Stimulated activated CD8-positive, alpha-beta memory T cell treated with anti-CD3 and anti-CD28 coated beads, Interleukin-4, amount 100 ng/mL, for 4 hours (primary cell): ENCODE measurements around the gene FYB2.

Source experiments
- DNase-seq, 2 donors: peaks; one replicate each; pipeline ENCODE4 v3.0.0-alpha.2; 2020; ENCODE audit warnings: low read depth in 2 of 2, low spot score in 1 of 2

The FYB2 gene, protein sequence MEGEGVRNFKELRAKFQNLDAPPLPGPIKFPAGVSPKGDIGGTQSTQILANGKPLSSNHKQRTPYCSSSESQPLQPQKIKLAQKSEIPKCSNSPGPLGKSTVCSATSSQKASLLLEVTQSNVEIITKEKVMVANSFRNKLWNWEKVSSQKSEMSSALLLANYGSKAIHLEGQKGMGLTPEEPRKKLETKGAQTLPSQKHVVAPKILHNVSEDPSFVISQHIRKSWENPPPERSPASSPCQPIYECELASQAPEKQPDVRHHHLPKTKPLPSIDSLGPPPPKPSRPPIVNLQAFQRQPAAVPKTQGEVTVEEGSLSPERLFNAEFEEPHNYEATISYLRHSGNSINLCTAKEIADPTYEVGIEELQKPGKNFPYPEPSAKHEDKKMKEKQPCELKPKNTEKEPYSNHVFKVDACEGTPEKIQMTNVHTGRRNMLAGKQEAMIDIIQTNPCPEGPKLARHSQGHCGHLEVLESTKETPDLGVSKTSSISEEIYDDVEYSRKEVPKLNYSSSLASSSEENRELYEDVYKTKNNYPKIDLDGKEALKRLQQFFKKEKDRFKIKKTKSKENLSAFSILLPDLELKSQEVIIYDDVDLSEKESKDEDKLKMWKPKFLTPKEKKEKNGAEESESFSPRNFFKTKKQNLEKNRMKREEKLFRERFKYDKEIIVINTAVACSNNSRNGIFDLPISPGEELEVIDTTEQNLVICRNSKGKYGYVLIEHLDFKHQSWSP

DNA sequence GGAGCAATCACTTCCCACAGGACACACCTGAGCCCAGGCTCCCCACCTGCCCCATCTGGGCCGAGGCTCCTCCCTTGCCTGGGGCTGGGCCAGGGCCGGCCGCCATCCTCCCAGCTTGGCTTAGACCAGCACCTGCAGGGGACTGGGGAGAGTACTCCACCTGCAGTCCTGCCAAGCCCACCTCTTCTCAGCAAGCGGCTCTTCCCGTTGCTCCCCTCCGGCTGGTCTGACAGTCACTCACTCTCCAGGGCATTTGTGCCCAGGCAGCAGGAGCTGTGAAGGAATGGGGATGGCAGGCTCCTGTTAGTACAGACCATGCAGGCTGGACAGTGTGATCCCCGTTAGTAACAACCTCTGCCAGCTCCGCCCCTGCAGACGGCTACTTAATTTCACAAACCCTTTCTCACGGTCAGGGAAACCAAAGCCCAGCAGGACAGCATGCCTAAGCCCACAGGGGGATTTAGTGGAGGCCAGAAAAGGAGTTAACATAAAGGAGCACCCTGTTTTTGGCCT lies at the start of gene FYB2:
Gene FYB2 (minus strand): TSS at position 18 of the 513 bp plus-strand sequence. CDS start 114 bp downstream, outside the sequence.
- DNase-seq = no peak

DNA sequence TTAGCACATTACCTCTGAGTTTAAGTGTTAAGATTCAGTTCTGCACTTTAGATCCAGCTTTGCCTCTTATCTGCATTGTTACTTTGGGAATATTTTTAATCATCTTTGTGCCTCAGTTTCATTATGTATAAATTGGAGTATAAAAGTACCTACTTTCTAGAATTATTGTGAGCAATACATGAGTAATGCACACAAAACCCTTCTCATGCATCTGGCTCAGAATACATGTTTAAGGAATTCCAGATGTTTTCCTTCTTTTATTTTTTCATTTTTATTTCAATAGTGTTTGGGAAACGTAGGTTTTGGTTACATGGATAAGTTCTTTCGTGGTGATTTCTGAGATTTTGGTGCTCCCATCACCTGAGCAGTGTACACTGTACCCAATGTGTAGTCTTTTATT lies 49.6 kb upstream of the FYB2 start:
- no peak for DNase-seq

DNA sequence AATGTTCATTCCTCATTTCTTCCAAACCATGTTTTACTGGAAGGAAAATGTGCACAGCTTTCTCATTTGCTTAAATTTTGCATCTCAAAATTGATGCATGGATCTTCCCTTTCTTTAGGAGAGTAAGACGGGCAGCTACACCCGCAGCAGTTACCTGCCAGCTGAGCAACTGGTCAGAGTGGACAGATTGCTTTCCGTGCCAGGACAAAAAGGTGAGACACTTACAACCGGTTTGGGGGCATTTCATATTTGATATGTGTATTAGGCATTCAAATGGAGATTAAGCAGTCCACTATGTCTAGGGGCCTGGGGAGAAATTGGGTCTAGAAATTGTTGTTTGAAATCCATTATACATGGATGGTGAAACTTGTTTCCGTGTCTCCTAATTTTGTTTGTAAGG lies 48.3 kb upstream of the FYB2 start:
- DNase-seq = no peak

DNA sequence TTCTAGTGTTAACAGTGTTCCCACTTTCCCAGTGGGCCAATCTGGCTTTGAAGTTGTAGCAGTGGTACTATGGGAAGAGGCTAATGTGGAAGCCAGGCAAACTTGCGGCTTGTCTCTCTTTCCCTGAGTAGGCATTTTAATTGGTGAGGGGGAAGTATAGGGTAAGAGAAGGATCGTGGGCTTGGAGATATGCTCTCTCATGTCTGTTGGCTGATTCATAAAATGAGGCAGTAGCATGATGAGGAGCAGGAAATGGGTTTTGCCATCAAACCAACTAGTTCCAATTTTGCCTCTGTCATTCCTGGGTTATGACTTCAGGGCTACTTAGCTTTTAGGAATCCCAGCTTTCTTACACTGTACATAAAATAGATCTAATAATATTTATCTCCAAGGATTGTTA lies 47.5 kb upstream of the FYB2 start:
- no peak for DNase-seq

DNA sequence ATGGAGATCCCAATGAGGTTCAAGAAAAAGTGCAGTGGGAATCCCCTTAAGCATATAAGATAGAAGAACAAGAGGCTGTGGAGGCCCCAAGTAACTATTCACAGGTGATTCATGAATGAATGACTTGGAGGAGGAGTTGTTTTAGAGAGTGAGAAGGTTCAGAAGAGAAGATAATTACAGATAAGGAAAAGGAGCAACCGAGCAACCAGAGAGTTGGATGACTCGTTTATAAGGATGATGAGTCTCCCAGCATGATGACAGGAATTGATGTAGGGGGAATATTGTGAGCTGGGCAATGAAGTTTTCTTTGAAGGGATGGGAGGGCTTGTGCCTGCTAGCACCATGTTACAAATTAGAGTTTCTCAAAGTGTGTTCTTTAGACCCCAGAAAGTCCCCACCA lies 45.2 kb upstream of the FYB2 start:
- DNase-seq = no peak

DNA sequence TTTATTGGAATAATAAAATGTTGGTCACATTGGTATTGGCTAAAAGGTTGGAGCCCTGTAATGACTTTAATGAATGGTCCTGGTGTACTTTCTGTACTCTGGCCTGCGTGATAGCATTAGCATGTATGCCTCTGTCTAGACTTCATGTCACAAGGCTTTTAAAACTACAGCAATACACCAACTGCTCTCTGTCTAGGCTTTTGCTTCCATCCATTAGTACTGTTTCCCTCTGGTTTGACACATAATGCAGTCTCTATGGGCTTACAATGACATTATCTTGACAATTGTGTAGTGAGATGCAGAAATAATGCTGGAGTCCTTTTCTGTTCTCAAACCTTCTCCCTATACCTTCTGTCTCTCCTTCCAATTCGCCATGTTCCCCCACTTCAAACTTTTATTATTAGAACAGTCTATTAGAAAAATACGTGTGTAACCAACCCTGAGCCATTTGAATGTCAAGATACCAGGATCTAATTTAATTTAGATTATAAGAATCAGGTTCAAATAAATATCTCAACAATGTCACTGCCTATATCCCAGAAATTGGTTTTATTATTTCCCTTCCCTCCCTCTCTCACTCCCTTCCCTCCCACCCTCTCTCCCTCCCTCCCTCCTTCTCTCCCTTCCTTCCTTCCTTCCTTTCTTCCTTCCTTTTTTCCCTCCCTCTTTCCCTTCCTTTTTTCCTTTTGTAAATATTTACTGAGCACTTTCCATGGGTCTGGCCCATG lies 44.2 kb upstream of the FYB2 start:
- DNase-seq = no peak

DNA sequence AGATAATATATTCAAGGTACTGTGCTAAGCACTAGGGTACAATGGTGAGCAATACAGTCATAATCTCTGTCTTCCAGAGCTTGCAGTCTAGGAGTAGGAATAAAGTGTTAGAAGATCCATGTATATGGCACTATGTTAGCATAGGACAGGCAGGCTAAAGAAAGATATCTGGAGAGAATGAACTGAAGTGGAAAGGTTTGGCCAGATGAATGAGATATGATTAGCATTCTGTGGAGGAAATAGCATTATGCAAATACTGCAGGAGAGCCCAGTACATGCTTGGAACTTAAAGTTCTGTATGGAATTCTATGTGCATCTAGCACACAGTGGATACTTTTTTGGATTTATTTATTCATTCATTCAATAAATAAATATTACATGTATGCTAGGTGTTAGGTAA lies 40.1 kb upstream of the FYB2 start:
- DNase-seq = no peak

DNA sequence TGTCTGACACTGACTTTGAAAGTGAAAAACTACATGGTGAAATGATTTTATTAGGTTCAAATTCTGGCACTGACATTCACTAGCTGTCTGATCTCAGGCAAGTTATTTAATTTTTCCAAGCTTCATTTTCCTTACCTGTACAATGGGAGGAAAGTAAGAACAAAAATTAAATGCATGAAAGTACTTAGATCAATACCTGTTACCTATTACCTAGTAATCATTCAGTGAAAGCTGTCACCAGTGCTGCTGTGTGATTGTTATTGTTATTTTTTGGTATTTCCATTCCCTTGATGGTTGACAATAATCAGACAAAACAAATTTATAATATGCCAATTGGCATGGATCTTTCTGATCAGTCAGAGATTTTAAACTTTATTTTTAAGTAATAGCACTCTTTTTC lies 37.0 kb upstream of the FYB2 start:
- DNase-seq = no peak

DNA sequence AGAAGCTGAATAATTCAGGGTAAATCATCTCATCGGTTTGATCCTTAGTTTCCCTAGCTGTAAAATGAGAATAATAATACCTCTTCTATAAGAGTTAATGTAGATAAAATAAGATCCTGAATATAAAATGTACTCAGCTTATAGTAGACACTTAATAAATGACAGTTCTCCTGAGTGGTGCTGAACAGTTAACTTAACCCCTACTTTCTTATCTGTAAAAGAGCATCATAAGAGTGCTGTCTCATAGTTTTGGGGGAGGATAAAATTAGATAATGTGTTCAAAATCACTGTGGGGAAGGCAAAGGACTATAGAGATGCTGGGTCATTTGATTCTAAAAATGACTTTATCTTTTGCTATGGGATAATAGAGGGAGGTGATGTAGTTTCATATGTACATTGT lies 36.0 kb upstream of the FYB2 start:
- no peak for DNase-seq

DNA sequence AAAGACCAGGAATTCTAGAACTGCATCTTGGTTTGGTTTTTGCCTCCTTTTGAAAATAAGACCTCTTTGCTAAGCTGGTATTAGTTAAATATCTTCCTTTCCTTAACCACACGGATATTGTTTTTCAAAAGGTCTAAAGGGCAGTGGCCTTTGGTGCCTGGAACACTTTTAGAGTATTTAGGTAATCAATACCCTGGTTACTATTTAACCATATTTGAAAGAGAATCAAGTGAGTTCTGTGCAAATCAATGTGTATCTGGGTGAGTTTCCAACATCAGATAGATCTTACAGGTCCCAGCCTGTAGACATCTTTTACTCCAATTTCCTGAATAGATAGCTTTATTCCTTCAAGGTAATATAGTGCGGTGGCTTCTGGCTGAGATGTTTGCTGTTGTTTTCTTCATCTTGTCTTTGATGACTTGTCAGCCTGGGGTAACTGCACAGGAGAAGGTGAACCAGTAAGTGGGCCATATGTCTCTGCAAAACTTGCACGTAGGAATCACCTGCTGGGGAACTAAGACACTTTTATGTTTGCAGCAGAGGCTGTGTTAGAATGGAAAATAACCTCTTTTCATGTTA lies 35.4 kb upstream of the FYB2 start, which contains the start of gene C8A:
Gene C8A (plus strand): TSS at position 277 of the 579 bp plus-strand sequence. CDS start 105 bp downstream, at position 382.
- no peak for DNase-seq

DNA sequence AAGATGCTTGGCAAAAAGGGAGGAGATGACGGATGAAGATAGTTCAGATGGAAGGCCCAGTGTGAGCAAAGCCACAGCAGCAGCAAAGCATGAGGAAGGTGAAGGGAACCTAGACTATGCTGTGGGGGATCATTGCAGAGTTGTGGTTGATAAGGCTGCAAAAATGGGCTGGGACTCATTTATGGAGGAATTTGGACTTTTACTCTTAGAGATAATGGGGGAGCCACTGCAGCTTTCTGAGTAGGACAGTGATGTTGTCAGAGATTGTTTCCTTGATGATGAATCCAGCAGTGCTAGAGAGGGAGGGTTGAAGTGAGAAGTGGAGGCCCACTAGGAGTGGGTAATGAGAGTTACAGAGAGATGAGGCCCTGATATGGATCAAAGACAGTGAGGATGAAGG lies 33.3 kb upstream of the FYB2 start:
- DNase-seq = no peak

DNA sequence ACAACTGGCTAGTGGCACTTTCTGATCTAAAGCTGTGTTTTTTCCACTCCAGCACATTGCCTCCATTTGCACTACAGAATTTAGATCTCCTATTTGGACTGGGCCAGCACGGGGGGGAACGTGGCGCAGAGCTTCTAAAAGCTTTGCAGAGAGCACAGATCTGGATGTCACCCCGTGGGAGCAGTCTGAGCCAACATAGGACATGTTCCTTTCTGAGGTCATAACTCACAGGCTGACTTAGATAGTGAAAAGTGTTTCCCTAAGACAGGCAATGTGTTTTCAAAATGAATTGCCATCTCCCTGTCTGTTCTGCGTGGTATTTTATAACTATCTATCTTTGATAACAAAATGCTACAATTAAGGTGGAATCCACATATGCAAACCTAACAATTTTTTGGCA lies 31.7 kb upstream of the FYB2 start:
- no peak for DNase-seq

DNA sequence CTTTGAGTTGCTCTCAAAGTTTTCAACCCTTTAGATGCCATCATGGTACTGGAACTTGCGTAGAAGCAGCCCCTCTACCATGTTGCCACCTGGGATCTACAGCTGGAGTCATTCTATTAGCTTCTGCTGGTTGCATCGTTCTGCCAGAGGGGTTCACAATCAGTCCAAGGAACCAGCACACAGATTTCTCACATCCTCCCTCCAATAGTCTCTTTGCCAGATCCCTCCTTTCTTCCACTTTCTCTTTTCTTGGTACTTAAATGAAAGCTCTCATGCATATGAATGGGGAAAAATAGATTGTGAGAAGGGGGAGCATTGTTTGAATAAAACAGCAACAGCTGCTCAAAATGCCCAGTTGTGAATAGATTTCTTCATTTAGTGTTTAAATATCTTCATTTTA lies 31.2 kb upstream of the FYB2 start:
- DNase-seq = no peak

DNA sequence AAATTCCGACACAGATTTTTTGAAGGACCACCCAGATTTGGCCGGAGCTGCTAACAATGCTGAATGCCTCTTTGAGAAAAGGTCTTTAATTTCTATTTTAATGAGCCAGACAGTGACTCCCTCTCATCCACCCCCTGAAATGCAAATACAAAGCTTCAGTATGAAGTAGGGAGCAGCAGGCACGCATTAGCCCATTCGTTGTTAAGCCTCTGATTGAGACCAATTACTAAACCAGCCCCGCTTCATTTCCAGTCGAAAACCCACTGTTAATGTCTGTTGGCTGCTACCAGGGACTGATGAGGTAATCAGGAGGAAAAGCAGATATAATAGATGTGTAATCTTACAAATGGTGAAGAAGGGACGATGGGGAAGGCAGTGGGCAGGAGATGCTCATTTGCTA lies 30.5 kb upstream of the FYB2 start:
- DNase-seq = no peak

DNA sequence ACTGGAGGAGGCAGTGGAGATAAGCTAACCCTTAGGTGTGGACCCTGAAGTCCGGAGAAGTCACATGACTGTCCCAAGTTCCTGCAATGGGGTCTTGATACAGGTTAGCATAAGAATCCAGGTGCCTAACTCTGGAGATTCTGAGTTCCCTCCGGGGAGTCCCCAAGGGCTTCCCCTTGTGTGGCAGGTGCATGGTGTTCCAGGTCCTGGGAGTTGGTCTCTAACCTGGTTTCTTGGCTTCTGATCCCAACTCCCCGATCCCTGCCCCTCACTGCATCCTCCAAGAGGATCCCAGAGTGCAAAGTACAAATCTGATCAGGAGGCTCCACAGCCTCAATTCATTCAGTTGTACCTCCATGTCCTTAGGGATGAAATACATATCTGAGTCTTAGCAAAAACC lies 26.1 kb upstream of the FYB2 start:
- no peak for DNase-seq

DNA sequence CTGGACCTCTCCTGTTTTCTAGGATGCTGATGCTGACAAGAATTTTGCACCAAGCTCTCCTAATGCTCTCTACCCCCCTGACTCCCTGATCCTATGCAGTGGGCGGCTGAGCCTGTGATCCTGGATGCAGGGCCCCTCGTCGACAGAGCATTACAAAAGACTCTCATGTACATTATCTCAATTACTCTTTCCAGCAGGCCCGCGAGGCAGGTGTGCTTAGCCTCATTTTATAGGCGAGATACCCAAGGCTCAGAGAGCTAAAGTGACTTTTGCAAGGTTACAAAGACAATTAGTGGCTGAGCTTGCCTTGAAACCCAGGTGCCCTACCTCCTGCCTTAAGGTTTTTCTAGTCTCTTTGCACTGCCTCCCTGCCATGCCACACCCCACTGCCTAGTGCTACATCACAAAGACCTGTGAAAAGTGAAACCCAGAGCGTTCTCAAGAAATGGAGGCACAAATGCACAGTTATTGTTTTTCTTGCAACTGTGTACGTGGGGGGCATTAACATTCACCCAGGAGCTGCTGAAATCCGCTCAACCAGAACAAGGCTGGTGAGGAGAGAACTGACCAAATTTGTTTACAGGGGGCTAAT lies 25.4 kb upstream of the FYB2 start:
- no peak for DNase-seq

DNA sequence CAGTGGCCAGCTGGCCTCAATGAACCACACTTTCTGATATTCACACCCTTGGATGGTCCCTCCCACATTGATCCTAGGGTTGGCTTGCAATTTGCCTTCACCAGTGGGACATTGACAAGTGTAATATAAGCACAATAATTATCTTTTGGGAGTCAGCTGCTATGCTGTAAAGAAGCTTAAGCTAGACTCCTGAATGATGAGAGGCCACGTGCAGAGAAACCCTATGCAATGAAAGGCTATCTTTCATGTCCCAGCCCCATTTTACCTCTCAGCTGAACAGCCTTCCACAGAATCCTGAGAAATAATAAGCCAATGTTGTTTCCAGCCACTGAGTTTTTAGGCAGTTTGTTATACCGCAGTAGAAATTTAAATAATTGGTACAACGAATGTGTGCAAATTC lies 24.3 kb upstream of the FYB2 start:
- DNase-seq = no peak

DNA sequence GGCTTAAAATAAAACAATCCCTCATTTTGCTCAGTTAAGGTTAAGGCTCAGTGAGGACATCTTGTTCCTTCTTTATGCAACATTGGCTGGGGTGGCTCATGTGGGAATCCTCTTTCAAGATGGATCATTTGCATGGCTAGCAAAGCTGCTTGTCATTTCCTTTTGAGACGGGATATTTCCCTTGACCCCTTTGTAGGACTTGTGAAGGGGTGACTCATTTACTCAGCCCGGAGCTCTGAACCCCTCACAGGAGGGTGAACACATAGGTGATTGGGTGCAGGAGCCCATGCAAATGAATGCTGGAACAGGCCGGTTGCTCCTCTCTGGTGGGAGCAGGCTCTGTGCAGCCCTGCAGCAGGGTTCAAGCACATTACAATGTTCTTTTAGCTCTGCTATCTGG lies 19.6 kb upstream of the FYB2 start:
- DNase-seq = no peak

DNA sequence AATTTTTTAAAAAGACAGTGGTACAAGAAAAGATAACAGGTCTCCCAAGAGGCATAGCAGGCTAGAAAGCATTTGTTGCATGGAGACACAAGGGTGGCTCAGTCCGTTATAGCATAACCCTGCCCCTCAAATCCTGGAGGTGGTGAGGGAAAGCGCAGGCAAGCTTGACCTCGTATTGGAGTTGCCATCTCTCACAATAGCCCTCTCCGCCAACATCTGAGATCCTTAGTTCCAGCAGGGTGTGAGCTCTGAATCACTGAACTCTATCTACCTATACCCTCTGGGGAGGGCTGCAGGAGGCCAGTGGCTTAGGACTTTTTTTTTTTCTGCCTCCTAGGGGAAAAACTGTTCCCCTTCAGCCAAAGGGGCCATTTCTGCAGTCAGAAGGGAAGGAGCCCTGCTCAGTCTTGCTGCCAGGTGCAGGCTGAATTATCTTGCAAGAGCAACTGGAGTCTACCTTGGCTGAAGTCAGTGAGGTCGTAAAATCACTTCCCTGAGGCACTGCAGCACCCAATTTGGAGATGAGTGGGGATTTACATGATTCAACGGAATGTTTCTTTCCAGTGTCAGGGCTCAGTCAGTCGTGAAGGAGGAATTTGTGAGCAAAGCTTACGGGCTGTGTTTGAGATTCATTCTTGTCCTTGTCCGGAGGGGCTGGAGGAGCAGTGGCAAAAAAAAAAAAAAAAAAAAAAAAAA lies 18.2 kb upstream of the FYB2 start:
- DNase-seq = no peak

DNA sequence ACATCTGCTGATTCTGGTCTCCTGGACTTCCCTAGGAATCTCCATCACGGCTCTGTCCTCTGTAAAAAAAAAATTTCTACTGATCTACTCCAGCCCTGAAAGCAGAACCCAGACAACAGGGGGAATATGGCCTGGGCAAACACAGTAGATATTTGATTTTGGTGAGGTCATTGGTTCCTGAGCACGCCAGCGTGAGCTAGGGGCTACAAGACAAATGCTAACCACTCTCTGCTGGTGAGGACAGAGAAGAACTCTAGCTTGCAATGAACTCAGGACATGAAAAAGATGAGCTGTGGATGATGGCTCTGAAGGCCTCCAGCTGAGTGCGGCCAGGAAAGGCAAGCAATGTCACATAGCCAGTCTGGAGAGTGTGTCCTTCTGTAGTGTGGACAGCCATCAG lies 17.2 kb upstream of the FYB2 start:
- no peak for DNase-seq
